Body of pancreas (tissue), 4 donors: ENCODE measurements around the gene CCR7.

ENCODE experiments used
- CTCF ChIP-seq, 7 experiments: fragments of 450-650 bp in 4 of 7; fragments of 200-600 bp in 3 of 7; sonication (generic) in 3 of 7; IDR thresholded peaks; one replicate each; pipeline ENCODE4 v1.5.1; 2016 to 2019; ENCODE audit warnings: antibody characterized with exemption in 7 of 7
- POLR2A ChIP-seq, 3 donors: fragments of 450-650 bp; IDR thresholded peaks; one replicate each; pipeline ENCODE4 v1.6.1; 2016; ENCODE audit warnings: antibody characterized with exemption in 3 of 3, mild to moderate bottlenecking in 2 of 3

GRCh38 chr17:40568074-40568836 is 3.0 kb upstream of the CCR7 start:
- TF ChIP-seq CTCF (IDR thresholded peaks at IDR 0.05) (no peak), POLR2A (IDR thresholded peaks at IDR 0.05) (no peak)
